AG04449 (cell line): Measurements from ENCODE around the gene SMIM22.

Experiments used
- CTCF ChIA-PET: fragments of 350-600 bp; formaldehyde crosslinking; extraction: SDS; loops from one replicate; lab custom pipeline; 2021; ENCODE audit warnings: antibody characterized with exemption; lab: Yijun Ruan, JAX
- POLR2A ChIA-PET: fragments of 400-600, 350-600 bp; formaldehyde crosslinking; extraction: SDS; loops from one replicate; lab custom pipeline; 2020; ENCODE audit warnings: antibody characterized with exemption, inconsistent platforms; lab: Yijun Ruan, JAX
- DNase-seq: peaks from one replicate; pipeline ENCODE4 v3.0.0-alpha.2; 2010; ENCODE audit warnings: low read depth, low spot score
- H3K4me3 ChIP-seq: 2 replicates; pipeline ENCODE4 v1.5.1; 2011; ENCODE audit warnings: low read depth, mild to moderate bottlenecking, control low read depth, low read length
- TF ChIP-seq, protein P1 (sequence below): IDR thresholded peaks from one replicate; pipeline ENCODE4 v1.5.1; 2011; ENCODE audit warnings: mild to moderate bottlenecking, moderate library complexity, low read length, control low read depth, inconsistent platforms; ENCODE audit not compliant: insufficient read depth; ENCODE audit errors: missing control alignments

Gene SMIM22

DNA sequence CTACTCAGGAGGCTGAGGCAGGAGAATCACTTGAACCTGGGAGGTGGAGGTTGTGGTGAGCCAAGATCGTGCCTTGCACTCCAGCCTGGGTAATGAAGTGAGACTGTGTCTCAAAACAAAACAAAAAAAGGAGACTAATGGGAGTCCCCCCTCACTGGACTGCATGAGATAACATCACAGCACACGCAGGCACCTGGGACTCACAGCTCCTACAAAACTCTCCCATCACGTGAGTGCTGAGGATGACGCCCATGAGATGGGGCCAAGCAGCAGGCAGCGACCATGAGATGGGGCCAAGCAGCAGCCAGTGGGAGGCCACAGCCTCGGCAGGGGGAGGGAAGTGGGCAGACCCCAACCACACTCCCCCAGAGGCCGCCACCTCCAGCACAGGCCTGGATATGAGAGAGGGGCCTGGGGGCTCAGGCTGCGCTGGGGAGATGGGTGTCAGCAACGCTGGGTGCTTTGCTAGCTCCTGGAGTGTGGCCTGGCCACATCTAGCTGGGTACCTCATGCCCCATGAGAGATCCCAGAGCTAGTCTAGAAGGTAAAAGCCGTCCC is 45.4 kb upstream of the SMIM22 start:
- DNase-seq, result no peak
- TF ChIP-seq, protein P1, sequence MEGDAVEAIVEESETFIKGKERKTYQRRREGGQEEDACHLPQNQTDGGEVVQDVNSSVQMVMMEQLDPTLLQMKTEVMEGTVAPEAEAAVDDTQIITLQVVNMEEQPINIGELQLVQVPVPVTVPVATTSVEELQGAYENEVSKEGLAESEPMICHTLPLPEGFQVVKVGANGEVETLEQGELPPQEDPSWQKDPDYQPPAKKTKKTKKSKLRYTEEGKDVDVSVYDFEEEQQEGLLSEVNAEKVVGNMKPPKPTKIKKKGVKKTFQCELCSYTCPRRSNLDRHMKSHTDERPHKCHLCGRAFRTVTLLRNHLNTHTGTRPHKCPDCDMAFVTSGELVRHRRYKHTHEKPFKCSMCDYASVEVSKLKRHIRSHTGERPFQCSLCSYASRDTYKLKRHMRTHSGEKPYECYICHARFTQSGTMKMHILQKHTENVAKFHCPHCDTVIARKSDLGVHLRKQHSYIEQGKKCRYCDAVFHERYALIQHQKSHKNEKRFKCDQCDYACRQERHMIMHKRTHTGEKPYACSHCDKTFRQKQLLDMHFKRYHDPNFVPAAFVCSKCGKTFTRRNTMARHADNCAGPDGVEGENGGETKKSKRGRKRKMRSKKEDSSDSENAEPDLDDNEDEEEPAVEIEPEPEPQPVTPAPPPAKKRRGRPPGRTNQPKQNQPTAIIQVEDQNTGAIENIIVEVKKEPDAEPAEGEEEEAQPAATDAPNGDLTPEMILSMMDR, result no peak
- ChIA-PET CTCF (no interaction called here), POLR2A (no interaction called here)
- no peak overlapping the region for H3K4me3 ChIP-seq

DNA sequence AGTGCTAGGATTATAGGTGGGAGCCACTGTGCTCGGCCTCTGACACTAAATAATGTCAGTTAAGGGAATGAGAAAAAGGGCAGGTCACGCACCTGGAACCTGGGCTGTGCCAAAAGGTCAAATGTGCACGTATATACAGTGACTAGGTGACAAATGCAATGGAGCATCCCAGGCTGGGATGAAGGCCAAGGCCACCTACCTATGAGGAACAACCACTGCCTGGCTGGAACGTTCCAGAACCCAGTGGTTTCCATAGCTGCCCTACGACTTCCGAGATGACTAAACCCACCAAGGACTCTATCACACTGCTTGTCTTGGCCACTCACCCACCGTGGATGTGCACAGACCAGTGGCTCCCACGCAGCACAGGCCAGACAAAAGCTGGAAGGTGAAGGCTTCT is 44.3 kb upstream of the SMIM22 start:
- CTCF ChIA-PET, result no interaction called here
- POLR2A ChIA-PET, result no interaction called here

DNA sequence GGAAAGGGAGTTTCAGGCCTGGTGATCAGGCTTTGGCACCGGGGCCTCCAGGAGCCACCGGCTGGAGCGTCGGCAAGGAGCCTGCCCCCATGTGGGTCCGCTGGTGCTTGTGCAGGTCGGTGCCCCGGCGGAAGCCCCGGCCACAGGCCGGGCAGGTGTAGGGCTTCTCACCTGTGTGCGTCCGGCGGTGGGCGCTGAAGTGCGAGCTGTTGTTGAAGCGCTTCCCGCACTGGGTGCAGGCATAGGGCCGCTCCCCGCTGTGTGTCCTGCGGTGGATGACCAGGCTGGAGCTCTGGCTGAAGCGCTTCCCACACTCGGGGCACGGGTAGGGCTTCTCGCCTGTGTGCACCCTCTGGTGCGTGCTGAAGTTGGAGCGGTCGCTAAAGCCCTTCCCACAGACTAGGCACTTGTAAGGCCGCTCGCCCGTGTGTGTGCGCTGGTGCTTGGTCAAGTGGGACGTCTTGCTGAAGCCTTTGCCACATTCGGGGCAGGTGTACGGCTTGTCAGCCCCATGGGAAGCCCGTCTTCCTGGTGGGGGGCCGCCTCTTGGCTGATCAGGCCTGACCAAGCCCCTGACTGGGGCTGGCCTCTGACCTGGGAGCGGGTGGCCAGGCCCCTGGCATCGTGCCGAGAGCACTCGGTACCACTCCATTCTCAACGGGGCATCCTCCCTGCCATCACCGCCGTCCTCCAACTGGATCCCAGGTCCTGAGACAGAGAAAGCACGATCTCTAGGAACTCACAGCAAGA is 42.6 kb upstream of the SMIM22 start:
- no peak for DNase-seq
- TF ChIP-seq, protein P1, result no peak
- POLR2A ChIA-PET, result no interaction called here
- no peak overlapping the region for H3K4me3 ChIP-seq
- CTCF ChIA-PET, result no interaction called here

More for the DNA sequence above, 44.3 kb upstream of the SMIM22 start:
- TF ChIP-seq, protein P1, result no peak
- no peak overlapping the region for H3K4me3 ChIP-seq
- no peak for DNase-seq

DNA sequence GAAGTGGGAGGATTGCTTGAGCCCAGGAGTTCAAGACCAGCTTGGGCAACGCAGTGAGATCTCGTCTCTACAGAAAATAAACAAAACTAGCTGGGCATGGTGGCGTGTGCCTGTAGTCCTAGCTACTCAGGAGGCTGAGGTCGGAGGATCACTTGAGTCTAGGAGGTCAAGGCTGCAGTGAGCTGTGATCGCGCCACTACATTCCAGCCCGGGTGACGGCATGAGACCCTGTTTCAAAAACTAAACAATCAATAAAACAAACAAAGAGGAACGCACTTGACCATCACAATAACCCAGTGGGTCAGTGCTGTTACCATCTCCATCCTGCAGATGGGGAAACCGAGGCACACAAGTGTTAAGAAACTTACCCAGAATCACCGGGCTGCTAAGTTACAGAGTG is 41.9 kb upstream of the SMIM22 start:
- ChIA-PET POLR2A (no interaction called here), CTCF (no interaction called here)
- no peak overlapping the region for H3K4me3 ChIP-seq
- TF ChIP-seq, protein P1, result no peak
- no peak for DNase-seq

DNA sequence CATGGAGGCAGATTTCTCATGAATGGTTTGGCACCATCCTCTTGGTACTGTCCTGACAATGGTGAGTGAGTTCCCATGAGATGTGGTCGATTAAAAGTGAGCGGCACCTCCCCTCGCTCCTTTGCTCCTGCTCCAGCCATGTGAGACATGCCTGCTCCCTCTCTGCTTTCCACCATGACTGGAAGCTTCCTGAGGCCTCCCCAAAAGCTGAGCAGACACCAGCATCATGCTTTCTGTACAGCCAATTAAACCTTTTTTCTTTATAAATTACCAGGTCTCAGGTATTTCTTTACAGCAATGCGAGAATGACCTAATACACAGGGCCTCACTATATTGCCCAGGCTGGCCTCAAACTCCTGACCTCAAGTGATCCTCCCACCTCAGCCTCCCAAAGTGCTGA is 40.3 kb upstream of the SMIM22 start:
- no peak for DNase-seq
- POLR2A ChIA-PET, result interaction anchor here (0.6 kb wide), 1 partner anchor 8 kb away, joined by 3 read pairs; no protein-coding TSS in a partner anchor
- CTCF ChIA-PET, result no interaction called here
- no peak overlapping the region for H3K4me3 ChIP-seq
- TF ChIP-seq, protein P1, result no peak

DNA sequence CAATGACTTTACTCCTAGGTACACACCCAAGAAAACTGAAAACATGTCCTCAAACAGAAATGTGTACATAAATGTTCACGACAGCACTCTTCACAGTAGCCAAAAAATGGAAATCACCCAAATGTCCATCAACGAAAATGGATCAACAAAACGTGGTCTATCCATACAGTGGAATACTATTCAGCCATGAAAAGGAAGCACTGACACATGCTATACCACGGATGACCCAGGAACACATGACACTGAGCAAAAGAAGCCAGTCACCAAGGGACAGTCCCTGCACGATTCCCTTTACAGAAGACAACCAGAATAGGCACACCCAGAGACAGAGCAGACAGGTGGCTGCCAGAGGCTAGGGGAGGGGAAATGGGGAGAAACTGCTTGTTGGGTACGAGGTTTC is 39.5 kb upstream of the SMIM22 start:
- ChIA-PET CTCF (no interaction called here), POLR2A (interaction anchor here (0.6 kb wide), 1 partner anchor 9 kb away, joined by 3 read pairs; no protein-coding TSS in a partner anchor)
- DNase-seq, result no peak
- TF ChIP-seq, protein P1, result no peak
- H3K4me3 ChIP-seq, result no peak overlapping the region
